Measurements from ENCODE around the gene SECISBP2L.

The SECISBP2L gene, protein sequence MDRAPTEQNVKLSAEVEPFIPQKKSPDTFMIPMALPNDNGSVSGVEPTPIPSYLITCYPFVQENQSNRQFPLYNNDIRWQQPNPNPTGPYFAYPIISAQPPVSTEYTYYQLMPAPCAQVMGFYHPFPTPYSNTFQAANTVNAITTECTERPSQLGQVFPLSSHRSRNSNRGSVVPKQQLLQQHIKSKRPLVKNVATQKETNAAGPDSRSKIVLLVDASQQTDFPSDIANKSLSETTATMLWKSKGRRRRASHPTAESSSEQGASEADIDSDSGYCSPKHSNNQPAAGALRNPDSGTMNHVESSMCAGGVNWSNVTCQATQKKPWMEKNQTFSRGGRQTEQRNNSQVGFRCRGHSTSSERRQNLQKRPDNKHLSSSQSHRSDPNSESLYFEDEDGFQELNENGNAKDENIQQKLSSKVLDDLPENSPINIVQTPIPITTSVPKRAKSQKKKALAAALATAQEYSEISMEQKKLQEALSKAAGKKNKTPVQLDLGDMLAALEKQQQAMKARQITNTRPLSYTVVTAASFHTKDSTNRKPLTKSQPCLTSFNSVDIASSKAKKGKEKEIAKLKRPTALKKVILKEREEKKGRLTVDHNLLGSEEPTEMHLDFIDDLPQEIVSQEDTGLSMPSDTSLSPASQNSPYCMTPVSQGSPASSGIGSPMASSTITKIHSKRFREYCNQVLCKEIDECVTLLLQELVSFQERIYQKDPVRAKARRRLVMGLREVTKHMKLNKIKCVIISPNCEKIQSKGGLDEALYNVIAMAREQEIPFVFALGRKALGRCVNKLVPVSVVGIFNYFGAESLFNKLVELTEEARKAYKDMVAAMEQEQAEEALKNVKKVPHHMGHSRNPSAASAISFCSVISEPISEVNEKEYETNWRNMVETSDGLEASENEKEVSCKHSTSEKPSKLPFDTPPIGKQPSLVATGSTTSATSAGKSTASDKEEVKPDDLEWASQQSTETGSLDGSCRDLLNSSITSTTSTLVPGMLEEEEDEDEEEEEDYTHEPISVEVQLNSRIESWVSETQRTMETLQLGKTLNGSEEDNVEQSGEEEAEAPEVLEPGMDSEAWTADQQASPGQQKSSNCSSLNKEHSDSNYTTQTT

DNA sequence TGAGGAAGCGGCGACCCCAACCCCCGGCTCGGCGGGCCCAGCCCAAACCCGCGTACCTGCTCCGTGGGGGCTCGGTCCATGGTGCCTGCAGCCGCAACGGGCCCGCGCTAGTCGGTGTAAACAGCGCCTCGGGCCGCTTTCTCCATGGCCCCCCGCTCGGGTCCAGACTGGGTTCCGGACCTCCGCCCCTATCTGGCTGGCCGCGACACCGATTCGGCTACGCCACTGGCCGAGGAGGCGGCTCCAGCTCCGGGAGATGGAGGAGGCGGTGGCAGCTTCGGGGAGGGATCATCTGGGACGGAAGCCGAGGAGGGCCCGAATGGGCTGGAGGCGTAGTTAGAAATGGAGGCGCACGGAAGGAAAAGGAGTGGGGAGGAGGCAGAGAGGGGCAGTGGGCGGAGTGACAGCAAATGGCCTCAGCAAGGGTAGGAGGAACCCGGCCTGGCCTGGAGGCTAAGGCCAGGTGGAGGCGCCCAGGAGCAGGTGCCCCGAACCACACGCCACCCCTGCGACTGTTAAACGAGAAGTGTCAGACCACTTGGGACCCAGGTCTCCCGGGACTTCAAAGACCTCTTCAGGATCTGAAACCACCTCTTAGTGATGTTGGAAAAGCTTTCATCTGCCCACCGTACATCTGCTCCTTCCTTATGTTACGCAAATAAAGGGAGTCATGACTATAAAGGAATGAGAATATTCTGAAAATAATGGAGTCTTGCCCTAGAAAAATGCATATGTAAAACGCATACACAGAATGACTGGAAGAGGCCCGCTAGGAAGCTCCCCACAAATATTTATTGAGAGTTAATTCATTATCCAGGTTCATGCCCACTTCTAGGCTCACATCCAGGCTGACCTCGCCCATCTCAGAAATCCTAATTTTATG, at the start of gene SECISBP2L:
Gene SECISBP2L, minus strand, starts transcription at position 227 of the 883 bp plus-strand sequence. Its CDS starts 147 bp downstream, at position 80.
- no peaks in the 10 kb centered on the region for H3K27me3 ChIP-seq (ENCODE audit: insufficient read depth, low read length)
- peaks cover 7% of the 10 kb centered on the region; the same call in 1 of the 2 replicates for H3K4me1 ChIP-seq (ENCODE audit: insufficient read depth, low read length)
- H3K27ac ChIP-seq (ENCODE audit: low read length): peak within 1 kb of the TSS; percentile 62
- H3K9me3 ChIP-seq (ENCODE audit: insufficient read depth, low read depth, low read length): no peaks in the 10 kb centered on the region
- no peaks in the 10 kb centered on the region for H3K36me3 ChIP-seq (ENCODE audit: insufficient read depth, low read depth, low read length)
- peak within 1 kb of the TSS; percentile 93 for H3K4me3 ChIP-seq (ENCODE audit: low read length)
- H3K9ac ChIP-seq (ENCODE audit: low read depth, low read length): peak within 1 kb of the TSS; percentile 91

DNA sequence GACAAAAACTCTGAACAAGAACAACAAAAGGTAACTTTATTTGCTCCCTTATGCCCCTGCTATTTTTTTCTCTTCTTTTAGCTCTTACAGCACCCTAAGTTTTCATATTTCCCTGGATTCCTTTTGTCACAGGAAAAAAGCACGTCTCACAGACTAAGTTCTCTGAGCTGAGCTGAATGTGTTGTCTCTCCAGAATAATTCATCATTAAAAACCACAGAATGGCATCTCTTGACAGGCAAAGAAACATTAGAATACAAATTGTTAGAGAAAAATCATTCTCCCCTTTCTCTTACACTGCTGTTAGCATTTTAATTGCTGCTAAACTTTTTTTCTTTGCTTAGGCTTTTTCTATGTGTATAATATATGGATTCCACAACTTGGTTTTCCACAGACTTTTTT, 48.7 kb upstream of the SECISBP2L start:
- H3K36me3 ChIP-seq (ENCODE audit: insufficient read depth, low read depth, low read length): no peaks in the 10 kb centered on the region
- no peaks in the 10 kb centered on the region for H3K9me3 ChIP-seq (ENCODE audit: insufficient read depth, low read depth, low read length)
- H3K4me1 ChIP-seq (ENCODE audit: insufficient read depth, low read length): no peaks in the 10 kb centered on the region
- no peaks in the 10 kb centered on the region for H3K27me3 ChIP-seq (ENCODE audit: insufficient read depth, low read length)
- no peak overlapping the region for H3K9ac ChIP-seq (ENCODE audit: low read depth, low read length)
- no peak overlapping the region for H3K4me3 ChIP-seq (ENCODE audit: low read length)
- H3K27ac ChIP-seq (ENCODE audit: low read length): no peak overlapping the region

DNA sequence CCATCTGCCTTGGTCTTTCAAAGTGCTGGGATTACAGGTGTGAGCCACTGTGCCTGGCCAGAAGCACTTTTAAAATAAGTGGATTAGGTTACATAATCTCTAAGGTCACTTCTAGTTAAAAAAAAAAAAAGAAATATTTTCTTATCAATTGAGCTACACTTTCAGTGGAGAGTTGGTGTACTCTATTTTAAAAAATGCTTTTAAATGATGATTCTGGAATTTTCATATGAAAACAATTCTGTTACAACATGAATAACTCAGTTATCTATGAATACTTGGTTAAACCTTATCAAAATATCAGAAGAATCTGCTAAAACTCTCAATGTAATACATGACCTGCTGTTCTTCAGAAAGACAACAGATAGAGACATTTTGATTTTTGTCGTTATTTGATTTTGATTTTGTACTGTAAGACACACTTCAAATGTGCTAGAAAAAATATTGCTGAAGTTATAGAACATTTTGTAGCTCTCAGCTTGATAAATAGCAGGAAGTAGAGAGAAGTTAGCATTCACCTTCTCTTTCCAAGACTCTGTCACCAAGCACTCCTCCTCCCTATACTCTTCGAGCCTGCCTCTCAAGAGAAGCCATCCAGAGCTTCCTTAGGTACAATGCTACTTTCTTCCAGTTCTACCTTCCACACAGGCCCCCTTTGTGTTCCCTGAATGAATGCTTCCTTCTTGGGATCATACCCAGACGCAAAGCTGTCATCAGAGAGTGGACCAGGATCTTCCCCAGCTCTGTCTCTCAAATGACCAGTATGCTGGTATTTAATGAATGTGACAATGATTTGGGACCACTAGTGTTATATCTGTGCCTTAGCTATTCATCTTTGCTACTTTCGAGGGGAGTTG, 47.2 kb upstream of the SECISBP2L start:
- Histone ChIP-seq H3K36me3 (ENCODE audit: insufficient read depth, low read depth, low read length) (no peaks in the 10 kb centered on the region), H3K9ac (ENCODE audit: low read depth, low read length) (no peak overlapping the region), H3K4me3 (ENCODE audit: low read length) (no peak overlapping the region), H3K4me1 (ENCODE audit: insufficient read depth, low read length) (no peaks in the 10 kb centered on the region), H3K27ac (ENCODE audit: low read length) (no peak overlapping the region), H3K9me3 (ENCODE audit: insufficient read depth, low read depth, low read length) (no peaks in the 10 kb centered on the region), H3K27me3 (ENCODE audit: insufficient read depth, low read length) (no peaks in the 10 kb centered on the region)

DNA sequence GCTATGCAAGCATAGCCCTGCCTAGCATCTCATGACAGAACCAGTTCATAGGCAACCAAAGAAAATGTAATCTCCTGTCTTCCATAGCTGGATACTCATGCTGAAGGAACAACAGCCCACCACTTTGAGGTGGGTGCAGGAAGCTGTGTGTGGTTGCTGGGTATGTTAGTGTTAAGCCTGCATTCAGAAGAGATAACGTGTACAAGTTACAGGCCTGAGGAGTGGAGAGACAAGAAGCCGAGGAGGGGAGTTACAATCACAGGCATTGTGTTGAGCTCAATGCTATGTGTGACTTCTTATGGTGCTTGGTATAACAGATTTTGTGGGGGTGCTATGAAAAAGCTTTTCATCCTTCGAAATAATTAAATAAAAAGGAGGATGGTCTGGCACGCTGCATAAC, 42.8 kb upstream of the SECISBP2L start:
- no peaks in the 10 kb centered on the region for H3K36me3 ChIP-seq (ENCODE audit: insufficient read depth, low read depth, low read length)
- H3K9me3 ChIP-seq (ENCODE audit: insufficient read depth, low read depth, low read length): no peaks in the 10 kb centered on the region
- no peaks in the 10 kb centered on the region for H3K27me3 ChIP-seq (ENCODE audit: insufficient read depth, low read length)
- H3K9ac ChIP-seq (ENCODE audit: low read depth, low read length): no peak overlapping the region
- H3K4me3 ChIP-seq (ENCODE audit: low read length): no peak overlapping the region
- H3K27ac ChIP-seq (ENCODE audit: low read length): no peak overlapping the region
- no peaks in the 10 kb centered on the region for H3K4me1 ChIP-seq (ENCODE audit: insufficient read depth, low read length)

DNA sequence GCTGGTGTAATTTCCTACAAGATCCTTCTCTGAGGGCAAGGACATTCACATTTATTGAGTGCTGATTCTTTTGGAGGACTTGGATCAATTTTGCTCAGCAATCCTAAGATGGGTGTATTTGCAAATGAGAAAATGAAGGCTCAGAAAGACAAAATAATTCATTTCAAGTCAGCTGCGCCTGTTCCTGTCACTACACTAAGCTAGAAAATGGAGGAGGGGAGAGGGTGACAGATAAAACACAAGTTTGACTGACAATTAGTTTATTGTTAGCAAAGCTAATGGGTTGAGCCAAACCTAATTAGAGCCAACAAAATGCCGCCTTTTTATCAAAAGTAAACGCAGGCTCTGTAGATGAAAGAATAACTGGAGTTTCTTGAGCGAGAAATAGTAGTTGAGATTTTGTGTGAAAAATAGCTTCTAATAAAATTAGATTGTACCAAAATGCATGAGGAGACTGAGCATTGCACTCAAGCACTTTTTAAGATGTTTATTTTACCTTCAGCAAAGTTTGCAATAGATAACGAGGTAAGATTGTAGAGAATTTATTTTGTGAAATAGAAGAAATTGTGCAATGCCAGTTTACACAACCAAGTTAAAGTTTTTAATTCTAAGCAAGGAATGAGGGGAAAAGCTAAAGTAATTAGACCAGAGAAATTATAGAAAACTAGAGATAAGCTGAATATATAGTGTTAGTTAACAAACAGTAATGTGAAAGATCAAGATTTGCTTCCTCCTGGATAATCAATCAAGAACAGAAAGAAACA, 39.6 kb upstream of the SECISBP2L start:
- H3K27ac ChIP-seq (ENCODE audit: low read length): no peak overlapping the region
- no peaks in the 10 kb centered on the region for H3K4me1 ChIP-seq (ENCODE audit: insufficient read depth, low read length)
- H3K9me3 ChIP-seq (ENCODE audit: insufficient read depth, low read depth, low read length): no peaks in the 10 kb centered on the region
- no peak overlapping the region for H3K4me3 ChIP-seq (ENCODE audit: low read length)
- H3K9ac ChIP-seq (ENCODE audit: low read depth, low read length): no peak overlapping the region
- no peaks in the 10 kb centered on the region for H3K36me3 ChIP-seq (ENCODE audit: insufficient read depth, low read depth, low read length)
- H3K27me3 ChIP-seq (ENCODE audit: insufficient read depth, low read length): no peaks in the 10 kb centered on the region

DNA sequence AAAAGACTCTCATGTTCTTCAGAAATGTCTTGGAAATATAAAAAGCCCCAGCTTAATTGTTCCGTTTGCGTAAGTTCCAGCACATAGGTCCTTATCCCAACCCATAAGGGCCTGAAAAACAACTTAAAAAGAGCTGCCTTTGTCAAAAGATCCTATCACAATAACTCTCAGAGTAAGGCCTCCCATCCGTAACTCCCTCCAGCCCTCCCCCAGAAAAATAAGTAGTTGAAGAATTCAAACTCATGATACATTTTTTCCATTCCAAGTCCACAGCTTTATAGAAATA, 38.0 kb upstream of the SECISBP2L start:
- no peak overlapping the region for H3K4me3 ChIP-seq (ENCODE audit: low read length)
- no peaks in the 10 kb centered on the region for H3K9me3 ChIP-seq (ENCODE audit: insufficient read depth, low read depth, low read length)
- H3K9ac ChIP-seq (ENCODE audit: low read depth, low read length): no peak overlapping the region
- H3K27ac ChIP-seq (ENCODE audit: low read length): no peak overlapping the region
- no peaks in the 10 kb centered on the region for H3K27me3 ChIP-seq (ENCODE audit: insufficient read depth, low read length)
- no peaks in the 10 kb centered on the region for H3K4me1 ChIP-seq (ENCODE audit: insufficient read depth, low read length)
- H3K36me3 ChIP-seq (ENCODE audit: insufficient read depth, low read depth, low read length): no peaks in the 10 kb centered on the region

DNA sequence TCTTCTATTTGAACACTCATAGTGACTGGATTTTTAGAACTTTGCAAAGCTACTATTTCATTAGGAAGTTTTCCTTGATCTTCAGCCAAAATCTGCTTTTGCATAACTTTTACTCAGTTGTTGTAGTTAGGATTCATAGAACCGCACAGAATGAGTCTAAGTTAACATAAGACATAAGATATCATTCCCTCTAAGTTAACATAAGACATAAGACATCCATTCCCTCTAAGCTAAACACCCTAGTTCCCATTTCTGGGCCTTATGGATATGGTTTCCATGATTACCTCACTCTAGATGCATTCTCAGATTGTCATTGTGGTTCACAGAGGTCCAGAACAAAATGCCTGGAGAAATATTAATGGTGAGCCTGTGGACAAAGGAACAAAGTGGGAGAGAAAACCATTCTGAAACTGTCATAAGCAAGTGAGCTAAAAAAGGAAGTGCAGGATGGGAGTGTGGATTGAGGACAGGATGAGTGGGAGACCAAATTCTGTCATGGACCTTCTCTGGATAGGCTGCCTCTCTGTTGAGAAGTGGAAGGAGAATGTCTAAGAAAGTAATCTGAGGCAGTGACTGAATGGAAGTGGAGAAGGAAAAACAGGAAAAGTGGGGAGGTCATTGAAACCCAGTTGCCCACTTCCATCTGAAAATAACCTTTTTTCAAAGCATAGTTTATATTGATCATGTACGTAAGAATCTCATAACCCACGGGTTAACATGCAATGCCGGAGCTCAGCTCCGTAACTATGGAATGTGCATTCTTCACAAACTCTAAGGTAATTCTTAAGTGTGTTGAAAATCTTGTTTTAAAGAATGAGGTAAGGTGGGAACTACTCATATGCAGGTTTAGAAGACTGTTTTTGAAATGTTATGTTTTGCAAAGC, 37.4 kb upstream of the SECISBP2L start:
- H3K36me3 ChIP-seq (ENCODE audit: insufficient read depth, low read depth, low read length): no peaks in the 10 kb centered on the region
- no peaks in the 10 kb centered on the region for H3K4me1 ChIP-seq (ENCODE audit: insufficient read depth, low read length)
- no peak overlapping the region for H3K27ac ChIP-seq (ENCODE audit: low read length)
- H3K9me3 ChIP-seq (ENCODE audit: insufficient read depth, low read depth, low read length): no peaks in the 10 kb centered on the region
- no peak overlapping the region for H3K9ac ChIP-seq (ENCODE audit: low read depth, low read length)
- no peaks in the 10 kb centered on the region for H3K27me3 ChIP-seq (ENCODE audit: insufficient read depth, low read length)
- no peak overlapping the region for H3K4me3 ChIP-seq (ENCODE audit: low read length)

DNA sequence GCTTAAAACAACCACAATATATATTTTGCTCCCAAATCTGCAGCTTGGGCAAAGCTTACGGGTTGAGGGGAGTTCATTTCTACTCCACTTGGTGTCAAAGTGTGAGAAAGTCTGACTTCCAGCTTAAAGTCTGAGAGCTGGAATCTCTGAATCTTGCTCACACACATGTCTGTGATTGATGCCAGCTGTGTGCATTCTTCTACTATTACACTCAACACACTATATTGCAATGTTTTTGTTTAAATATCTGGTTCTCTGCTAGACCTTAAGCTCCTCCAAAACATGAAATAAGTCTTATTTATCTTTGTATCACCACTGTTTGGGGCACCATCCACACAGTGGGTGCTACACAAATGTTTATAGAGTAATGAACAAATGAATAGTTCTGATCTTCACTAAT, 36.7 kb upstream of the SECISBP2L start:
- no peaks in the 10 kb centered on the region for H3K27me3 ChIP-seq (ENCODE audit: insufficient read depth, low read length)
- no peaks in the 10 kb centered on the region for H3K36me3 ChIP-seq (ENCODE audit: insufficient read depth, low read depth, low read length)
- no peaks in the 10 kb centered on the region for H3K9me3 ChIP-seq (ENCODE audit: insufficient read depth, low read depth, low read length)
- H3K9ac ChIP-seq (ENCODE audit: low read depth, low read length): no peak overlapping the region
- no peak overlapping the region for H3K4me3 ChIP-seq (ENCODE audit: low read length)
- no peaks in the 10 kb centered on the region for H3K4me1 ChIP-seq (ENCODE audit: insufficient read depth, low read length)
- no peak overlapping the region for H3K27ac ChIP-seq (ENCODE audit: low read length)

DNA sequence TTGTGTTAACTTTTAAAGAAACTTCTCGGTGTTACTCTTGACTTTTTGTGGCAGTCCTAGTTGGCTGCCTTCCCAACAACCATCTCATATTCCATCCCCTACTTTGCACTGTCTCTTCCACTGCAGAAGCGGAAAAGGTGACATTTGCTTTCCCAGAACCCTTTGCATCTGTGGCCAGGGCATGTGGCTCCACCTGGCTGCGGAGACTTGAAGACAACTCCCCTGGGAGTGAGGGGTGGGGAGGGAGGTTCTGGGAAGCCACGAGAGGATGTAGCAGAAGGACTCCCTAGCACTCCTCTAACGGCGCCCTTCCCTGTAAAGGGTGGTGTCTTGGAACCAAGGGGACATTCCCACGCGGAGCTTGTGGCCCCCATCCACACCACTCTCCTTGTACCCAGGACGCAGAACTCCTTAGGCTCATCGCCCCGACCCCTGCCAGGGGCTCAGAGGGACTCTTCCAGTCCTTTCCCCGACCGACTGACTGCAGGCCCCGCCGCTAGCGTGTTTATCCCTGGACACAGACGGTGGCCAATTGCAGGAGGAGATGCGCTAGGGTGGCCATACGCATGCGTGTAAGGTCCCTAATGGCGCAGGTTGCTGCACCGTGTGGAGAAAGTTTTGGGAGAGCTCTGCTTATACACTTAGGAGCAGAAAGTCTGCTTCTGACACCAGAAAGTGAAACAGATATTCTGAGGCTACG, 33.2 kb upstream of the SECISBP2L start:
- H3K36me3 ChIP-seq (ENCODE audit: insufficient read depth, low read depth, low read length): no peaks in the 10 kb centered on the region
- no peak overlapping the region for H3K4me3 ChIP-seq (ENCODE audit: low read length)
- no peaks in the 10 kb centered on the region for H3K27me3 ChIP-seq (ENCODE audit: insufficient read depth, low read length)
- no peak overlapping the region for H3K27ac ChIP-seq (ENCODE audit: low read length)
- no peaks in the 10 kb centered on the region for H3K9me3 ChIP-seq (ENCODE audit: insufficient read depth, low read depth, low read length)
- no peak overlapping the region for H3K9ac ChIP-seq (ENCODE audit: low read depth, low read length)
- H3K4me1 ChIP-seq (ENCODE audit: insufficient read depth, low read length): no peaks in the 10 kb centered on the region
